Ascending aorta (tissue), 2 donors: ENCODE results near the gene DCDC2. TPM values are rescaled to one million over a fixed set of nuclear protein-coding genes. Genes with fewer than 3 reads are reported as not detected.
"Not testable (repeated sequence)": the region's sequence is repeated elsewhere in the genome, so short reads cannot be mapped to it uniquely, and the experiment has no call there.

ENCODE experiments used
- DNase-seq, 2 donors: peaks; one replicate each; pipeline ENCODE4 v3.0.0-alpha.2; 2019; ENCODE audit warnings: low spot score in 2 of 2
- H3K27ac ChIP-seq, 2 donors: fragments of 200-600 bp; sonication (generic); one replicate each; pipeline ENCODE4 v1.5.1; 2016 to 2017; ENCODE audit warnings: mild to moderate bottlenecking in 1 of 2
- H3K27me3 ChIP-seq: fragments of 200-600 bp; sonication (generic); one replicate; pipeline ENCODE4 v1.5.1; 2017
- H3K36me3 ChIP-seq, 2 donors: fragments of 200-600 bp; sonication (generic); one replicate each; pipeline ENCODE4 v1.5.1; 2016
- H3K4me1 ChIP-seq, 2 donors: fragments of 200-600 bp; sonication (generic); one replicate each; pipeline ENCODE4 v1.5.1; 2016 to 2017; ENCODE audit warnings: mild to moderate bottlenecking in 1 of 2
- H3K4me3 ChIP-seq, 2 donors: fragments of 200-600 bp; sonication (generic); one replicate each; pipeline ENCODE4 v1.5.1; 2016 to 2017; ENCODE audit warnings: mild to moderate bottlenecking in 1 of 2
- H3K9me3 ChIP-seq, 2 donors: fragments of 200-600 bp; sonication (generic); one replicate each; pipeline ENCODE4 v1.5.1; 2016
- intact Hi-C: fragments of 100-400 bp; cut with DNase I; formaldehyde crosslinking; loops from one replicate; pipeline ENCODE4 v1.15.1; 2023
- total RNA-seq: library from RNA; depleted of rRNA; stranded (reverse); fragments of >200 nt; gene quantifications from one replicate; pipeline ENCODE4 v1.1.0, GENCODE V29; 2016
- TF ChIP-seq, protein P1 (sequence below), 3 experiments: fragments of 200-600 bp in 2 of 3; fragments of 450-650 bp in 1 of 3; sonication (generic) in 2 of 3; IDR thresholded peaks; one replicate each; pipeline ENCODE4 v1.5.1; 2016 to 2019; ENCODE audit warnings: antibody characterized with exemption in 3 of 3, mild to moderate bottlenecking in 1 of 3, moderate library complexity in 1 of 3

The DCDC2 gene
- total RNA-seq, 1 donor from 2014 or later, result not detected

DNA sequence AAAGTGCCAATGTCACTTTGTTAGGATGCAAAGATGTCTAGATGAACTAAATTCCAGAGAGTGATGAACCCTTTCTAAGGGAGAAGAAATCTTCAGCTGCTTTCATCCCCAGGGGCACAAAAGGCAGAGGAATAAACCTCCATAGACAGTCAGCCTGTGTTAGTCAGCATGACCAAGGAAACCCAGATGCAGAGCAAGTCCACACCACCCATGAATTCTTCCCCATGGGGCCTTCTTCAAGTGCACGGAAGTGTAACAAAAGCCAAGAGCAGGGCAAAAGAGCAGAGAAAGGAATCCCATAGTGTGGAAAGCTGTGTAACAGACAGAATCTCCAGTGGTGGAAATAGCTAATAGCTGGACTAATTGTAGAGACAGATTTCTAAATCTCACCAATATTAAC, 50.0 kb downstream of the DCDC2 start:
- intact Hi-C loops, result no loop called here
- no peak for DNase-seq
- no peaks in the 10 kb centered on the region for H3K27me3 ChIP-seq
- no peak overlapping the region for H3K4me3 ChIP-seq
- no peak overlapping the region for H3K27ac ChIP-seq
- no peaks in the 10 kb centered on the region for H3K4me1 ChIP-seq
- H3K36me3 ChIP-seq, result no peaks in the 10 kb centered on the region
- TF ChIP-seq, protein P1, sequence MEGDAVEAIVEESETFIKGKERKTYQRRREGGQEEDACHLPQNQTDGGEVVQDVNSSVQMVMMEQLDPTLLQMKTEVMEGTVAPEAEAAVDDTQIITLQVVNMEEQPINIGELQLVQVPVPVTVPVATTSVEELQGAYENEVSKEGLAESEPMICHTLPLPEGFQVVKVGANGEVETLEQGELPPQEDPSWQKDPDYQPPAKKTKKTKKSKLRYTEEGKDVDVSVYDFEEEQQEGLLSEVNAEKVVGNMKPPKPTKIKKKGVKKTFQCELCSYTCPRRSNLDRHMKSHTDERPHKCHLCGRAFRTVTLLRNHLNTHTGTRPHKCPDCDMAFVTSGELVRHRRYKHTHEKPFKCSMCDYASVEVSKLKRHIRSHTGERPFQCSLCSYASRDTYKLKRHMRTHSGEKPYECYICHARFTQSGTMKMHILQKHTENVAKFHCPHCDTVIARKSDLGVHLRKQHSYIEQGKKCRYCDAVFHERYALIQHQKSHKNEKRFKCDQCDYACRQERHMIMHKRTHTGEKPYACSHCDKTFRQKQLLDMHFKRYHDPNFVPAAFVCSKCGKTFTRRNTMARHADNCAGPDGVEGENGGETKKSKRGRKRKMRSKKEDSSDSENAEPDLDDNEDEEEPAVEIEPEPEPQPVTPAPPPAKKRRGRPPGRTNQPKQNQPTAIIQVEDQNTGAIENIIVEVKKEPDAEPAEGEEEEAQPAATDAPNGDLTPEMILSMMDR (IDR thresholded peaks at IDR 0.05), result no peak
- H3K9me3 ChIP-seq, result no peaks in the 10 kb centered on the region

DNA sequence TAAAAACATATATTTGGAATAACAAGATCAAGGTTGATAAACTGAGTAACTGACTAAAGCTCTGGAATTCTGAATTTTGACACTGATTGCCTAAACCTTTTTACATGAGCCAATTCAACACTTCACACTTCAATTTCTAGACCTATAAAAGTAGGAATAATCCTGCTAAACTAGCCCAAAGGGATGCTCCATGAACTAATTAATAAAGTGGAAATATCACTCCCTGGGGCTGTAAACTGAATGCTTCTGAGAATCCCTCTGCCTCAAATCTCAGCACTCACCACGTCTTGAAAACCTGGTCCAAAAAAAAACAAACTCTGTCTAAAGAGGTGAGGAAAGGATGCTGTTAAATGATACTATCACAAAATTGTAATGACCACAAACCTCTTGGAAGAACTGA, 50.9 kb downstream of the DCDC2 start:
- H3K9me3 ChIP-seq, result no peaks in the 10 kb centered on the region
- intact Hi-C loops, result no loop called here
- no peak overlapping the region for H3K4me3 ChIP-seq
- DNase-seq, result no peak
- no peaks in the 10 kb centered on the region for H3K27me3 ChIP-seq
- H3K36me3 ChIP-seq, result no peaks in the 10 kb centered on the region
- TF ChIP-seq, protein P1 (IDR thresholded peaks at IDR 0.05), result no peak
- no peaks in the 10 kb centered on the region for H3K4me1 ChIP-seq
- H3K27ac ChIP-seq, result no peak overlapping the region

DNA sequence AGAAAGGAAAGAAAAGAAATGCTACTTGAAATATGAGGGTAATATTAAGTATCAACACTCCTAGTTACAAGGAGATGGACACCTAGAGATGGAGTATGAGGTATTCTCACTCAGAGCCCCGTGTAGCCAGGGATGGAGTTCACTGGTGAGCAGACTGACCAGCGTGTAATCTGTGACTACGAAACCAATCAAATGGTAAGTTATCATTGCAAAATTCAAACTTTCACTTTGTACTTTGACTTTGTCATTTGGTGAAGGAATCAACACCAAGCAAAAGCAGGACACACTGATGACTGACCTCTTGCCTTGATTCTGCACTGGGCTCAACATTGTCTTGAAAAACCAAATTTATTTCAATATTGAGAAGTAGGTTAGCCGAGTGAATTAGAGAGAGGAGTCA, 51.8 kb downstream of the DCDC2 start:
- H3K4me1 ChIP-seq, result no peaks in the 10 kb centered on the region
- DNase-seq, result no peak
- TF ChIP-seq, protein P1 (IDR thresholded peaks at IDR 0.05), result no peak
- intact Hi-C loops, result no loop called here
- H3K27ac ChIP-seq, result no peak overlapping the region
- no peaks in the 10 kb centered on the region for H3K9me3 ChIP-seq
- no peaks in the 10 kb centered on the region for H3K36me3 ChIP-seq
- H3K4me3 ChIP-seq, result no peak overlapping the region
- H3K27me3 ChIP-seq, result no peaks in the 10 kb centered on the region

DNA sequence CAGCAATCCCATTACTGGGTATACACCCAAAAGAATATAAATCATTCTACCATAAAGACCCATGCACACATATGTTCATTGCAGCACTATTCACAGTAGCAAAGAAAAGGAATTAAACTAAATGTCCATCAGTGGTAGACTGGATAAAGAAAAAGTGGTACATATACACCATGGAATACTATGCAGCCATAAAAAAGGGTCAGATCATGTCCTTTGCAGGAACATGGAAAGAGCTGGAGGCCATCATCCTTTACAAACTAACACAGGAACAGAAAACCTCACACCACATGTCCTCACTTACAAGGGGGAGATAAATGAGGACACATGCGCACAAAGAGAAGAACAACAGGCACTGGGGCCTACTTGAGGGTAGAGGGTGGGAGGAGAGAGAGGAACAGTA, 60.9 kb downstream of the DCDC2 start:
- H3K36me3 ChIP-seq, result no peaks in the 10 kb centered on the region
- H3K27me3 ChIP-seq, result no peaks in the 10 kb centered on the region
- intact Hi-C loops, result no loop called here
- H3K27ac ChIP-seq, result no peak overlapping the region
- no peaks in the 10 kb centered on the region for H3K9me3 ChIP-seq
- no peaks in the 10 kb centered on the region for H3K4me1 ChIP-seq
- H3K4me3 ChIP-seq, result no peak overlapping the region
- TF ChIP-seq, protein P1 (IDR thresholded peaks at IDR 0.05), result no peak
- no peak for DNase-seq

DNA sequence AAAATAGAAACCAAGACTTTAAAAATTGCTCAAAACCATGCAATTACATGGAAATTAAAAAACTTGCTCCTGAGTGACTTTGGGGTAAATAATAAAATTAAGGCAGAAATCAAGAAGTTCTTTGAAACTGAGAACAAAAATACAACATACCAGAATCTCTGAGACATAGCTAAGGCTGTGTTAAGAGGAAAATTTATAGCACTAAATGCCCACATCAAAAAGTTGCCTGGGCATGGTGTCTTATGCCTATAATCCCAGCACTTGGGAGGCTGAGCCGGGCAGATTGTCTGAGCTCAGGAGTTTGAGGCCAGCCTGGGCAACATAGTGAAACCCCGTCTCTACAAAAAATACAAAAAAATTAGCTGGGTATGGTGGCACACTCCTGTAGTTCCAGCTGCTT, 64.0 kb downstream of the DCDC2 start:
- H3K36me3 ChIP-seq, H3K4me1 ChIP-seq: not testable (repeated sequence)

DNA sequence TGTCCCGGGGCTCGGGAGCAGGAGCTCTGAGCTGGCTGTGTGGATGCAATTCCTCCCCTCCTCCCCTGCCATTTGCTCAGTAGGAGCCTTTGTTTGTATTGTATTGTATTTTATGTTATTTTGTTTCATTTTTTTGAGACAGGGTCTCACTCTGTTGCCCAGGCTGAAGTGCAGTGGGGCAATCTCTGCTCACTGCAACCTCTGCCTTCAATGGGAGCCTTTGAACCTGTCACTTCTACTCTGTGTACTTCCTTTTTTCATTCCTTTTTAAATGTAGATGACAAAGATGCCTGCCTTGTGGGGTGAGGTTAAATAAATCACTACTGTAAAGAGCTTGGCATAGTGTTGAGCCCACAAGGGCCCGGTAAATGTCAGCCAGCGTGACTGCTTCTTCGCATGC, 70.6 kb downstream of the DCDC2 start:
- H3K27ac ChIP-seq, result no peak overlapping the region
- no peaks in the 10 kb centered on the region for H3K36me3 ChIP-seq
- TF ChIP-seq, protein P1 (IDR thresholded peaks at IDR 0.05), result no peak
- intact Hi-C loops, result no loop called here
- no peaks in the 10 kb centered on the region for H3K9me3 ChIP-seq
- DNase-seq, result no peak
- H3K27me3 ChIP-seq, result no peaks in the 10 kb centered on the region
- H3K4me1 ChIP-seq, result peaks cover 0 to 5% of the 10 kb centered on the region in 2 donors
- H3K4me3 ChIP-seq, result no peak overlapping the region

More for the DNA sequence above, 64.0 kb downstream of the DCDC2 start:
- H3K27ac ChIP-seq, DNase-seq, intact Hi-C loops, H3K27me3 ChIP-seq, H3K4me3 ChIP-seq, H3K9me3 ChIP-seq: not testable (repeated sequence)
